IPS DF 4.7 (cell line): ENCODE data around the gene DPEP1.
"Not testable (repeated sequence)": the region's sequence is repeated elsewhere in the genome, so short reads cannot be mapped to it uniquely, and the experiment has no call there.

Experiments
- DNase-seq: peaks from one replicate; pipeline ENCODE4 v3.0.0-alpha.2; 2013; ENCODE audit warnings: low spot score; ENCODE audit errors: extremely low read depth

DPEP1 gene

DNA sequence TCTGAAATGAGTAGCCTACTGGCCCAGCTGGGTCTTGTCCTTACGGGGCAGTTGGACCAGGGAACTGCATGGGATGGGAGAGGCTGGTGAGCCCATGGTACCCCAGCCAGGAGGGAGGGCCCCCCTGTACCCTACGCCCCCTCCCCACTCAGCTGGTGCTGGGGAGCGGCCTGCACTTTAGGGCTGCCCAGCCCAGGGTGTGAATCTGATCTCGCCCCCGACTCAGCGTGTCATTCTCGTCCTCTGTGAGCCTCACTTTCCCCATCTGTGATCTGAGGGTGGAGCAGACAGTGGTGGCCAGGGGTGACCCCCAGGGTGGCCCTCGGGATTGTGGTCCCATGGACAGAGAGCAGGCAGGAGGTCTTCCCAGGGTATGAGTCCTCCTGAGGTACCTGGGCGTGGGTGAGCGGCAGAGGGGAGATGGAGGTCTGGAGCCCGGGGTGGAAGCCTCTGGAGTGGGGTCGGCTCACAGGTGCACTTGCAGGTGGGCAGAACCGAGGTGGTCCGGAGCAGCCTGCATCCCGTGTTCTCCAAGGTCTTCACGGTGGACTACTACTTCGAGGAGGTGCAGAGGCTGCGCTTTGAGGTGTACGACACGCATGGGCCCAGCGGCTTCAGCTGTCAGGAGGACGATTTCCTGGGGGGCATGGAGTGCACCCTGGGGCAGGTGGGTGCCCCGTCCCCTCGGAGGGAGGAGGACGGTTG, 36.2 kb upstream of the DPEP1 start:
- no peak for DNase-seq

DNA sequence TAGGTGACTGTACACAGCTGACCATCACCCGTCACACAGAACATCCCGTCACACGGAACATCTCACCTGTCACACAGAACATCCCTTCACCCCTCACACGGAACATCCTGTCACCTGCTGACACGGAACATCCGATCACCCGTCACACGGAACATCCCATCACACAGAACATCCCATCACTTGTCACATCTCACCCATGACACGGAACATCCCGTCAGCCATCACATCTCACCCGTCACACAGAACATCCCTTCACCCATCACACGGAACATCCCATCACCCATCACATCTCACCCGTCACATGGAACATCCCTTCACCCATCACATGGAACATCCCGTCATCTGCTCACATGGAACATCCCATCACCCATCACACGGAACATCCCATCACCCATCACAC, 34.1 kb upstream of the DPEP1 start:
- no peak for DNase-seq

DNA sequence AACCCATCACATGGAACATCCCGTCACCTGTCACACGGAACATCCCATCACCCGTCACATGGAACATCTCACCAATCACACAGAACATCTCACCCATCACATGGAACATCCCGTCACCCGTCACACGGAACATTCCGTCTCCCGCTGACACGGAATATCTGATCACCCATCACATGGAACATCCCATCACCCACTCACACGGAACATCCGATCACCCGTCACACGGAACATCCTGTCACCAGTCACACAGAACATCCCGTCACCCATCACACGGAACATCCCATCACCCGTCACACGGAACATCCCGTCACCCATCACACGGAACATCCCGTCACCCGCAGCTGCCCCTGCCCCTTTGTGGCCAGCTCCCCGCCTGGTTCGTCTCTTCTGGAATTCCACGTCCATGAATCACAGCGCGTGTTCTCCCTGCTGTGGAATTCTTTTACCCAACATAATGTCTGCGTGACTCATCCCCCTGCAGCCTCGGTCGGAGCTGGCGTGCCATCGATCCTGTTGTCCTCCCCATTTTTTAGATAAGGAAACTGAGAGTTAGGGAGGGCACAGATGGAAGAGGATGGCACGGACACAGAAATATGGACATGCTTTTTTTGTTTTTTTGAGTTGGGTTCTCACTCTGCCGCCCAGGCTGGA, 32.3 kb upstream of the DPEP1 start:
- DNase-seq, result no peak

DNA sequence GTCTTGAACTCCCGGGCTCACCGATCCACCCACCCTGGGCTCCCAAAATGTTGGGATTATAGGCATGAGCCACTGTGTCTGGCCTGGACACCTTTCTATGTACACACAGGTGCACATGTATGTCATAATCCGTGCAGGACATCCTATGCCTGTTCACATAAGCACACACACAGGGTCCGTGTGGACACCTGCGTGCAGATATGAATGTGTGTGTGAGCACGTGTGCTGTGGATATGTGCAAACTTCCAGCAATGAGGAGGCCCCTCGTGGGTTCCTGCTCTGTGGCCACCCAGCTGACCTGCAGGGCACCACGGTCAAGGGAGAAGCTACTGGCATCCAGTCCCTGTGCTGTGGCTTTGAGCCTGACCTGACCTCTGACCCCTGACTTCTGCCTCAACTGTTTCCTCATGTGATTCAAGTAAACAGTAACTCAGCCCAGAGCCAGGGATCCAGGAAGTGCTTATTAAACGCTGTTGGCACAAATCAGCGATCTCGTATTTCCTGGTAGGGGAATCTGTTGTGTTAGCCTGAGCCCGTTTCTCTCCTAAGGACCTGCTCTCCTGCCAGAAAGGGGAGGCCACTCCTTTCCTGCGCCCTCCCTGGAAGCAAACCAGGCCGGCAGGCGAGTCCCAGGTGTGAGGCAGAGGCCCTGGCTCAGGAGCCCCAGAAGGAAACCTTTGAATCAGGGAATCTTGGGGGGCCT, 31.4 kb upstream of the DPEP1 start:
- DNase-seq, result no peak

DNA sequence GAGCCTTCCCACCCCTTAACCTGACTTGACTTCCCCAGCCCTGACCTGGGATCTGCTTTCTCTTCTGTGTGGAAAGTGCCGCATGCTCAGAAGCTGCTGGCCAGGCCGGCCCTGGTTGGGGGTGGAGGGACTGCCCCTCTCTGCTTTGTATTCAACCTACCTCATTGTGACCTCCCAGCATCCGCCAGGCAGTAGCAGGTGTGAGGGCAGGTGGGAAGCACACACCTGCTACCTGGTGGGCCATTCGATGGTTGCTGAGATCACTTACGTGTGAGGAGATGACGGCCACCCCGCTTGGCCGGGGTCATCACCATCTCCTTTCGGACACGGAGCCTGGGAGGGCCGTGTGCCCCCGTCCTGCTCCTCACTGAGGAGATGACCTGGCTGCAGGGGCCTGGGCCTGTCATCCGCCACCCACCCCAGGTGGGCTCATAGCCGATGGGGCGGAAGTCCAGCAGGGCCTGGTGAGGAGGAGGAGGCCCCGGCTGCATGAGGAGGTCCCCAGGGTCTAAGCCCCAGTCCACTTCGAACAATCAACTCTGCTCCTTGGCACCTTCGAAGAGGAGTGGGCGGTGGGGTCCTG, 30.7 kb upstream of the DPEP1 start:
- DNase-seq, result no peak

DNA sequence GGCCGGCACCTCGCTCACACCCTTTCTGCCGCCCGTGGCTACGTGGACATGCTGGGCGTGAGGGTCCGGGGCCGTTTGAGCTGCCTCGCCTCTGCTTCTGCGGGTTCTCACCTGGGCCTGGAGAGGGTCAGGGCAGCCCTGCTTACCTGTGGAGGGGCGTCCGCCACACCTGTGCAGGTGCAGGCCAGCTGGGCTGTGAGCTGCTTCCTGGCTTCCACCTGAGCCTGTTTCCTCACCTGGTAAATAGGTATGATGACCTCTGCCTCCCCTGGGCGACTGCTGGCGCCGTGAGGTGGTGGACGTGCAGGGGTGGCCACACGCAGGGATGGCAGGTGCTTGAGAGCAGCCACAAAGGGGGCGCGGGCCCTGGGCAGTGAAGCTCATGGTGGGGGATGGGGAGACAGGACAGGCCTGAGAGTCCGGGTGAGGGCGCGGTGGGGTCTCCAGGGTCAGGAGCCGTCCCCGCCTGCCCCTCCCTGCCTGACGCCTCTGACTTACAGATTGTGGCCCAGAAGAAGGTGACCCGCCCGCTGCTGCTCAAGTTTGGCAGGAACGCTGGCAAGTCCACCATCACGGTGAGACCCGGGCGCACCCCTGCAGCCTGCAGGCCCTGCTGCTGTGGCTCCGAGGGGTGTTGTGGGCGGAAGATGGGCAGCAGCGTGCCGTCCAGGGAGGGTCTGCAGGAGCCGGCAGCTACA, 30.1 kb upstream of the DPEP1 start:
- DNase-seq, result no peak

DNA sequence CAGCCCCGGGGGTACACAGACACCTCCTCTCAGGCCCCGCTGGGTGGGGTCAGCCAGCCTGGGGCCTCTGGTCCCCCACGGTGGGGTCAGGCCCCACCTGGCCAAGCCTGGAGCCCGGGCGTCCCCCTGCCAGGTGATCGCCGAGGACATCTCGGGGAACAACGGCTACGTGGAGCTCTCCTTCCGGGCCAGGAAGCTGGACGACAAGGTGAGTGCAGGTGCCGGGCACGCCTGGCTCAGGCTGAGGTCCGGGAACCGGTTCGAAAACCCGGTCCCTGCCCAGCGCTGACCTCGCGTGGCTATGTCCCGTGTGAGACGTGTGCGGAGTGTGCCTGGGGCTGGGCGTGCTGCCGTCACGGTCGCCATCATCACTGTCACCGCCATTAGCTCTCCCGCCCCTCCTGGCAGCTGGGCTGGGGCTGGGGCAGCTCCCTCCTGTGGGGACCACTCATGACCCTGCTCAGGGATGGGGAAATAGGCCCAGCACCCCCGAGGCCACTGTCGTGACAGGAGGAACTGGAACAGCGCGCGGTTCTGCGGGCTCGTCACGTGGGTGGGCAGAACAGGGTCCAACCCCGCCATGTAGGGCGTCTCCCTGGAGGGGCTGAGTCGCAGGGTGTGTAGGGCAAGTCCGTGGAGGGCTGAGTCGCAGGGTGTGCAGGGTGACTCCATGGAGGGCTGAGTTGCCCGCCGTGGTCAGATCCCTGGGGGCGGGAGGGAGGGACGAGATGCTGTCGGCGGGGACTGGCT, 29.4 kb upstream of the DPEP1 start:
- no peak for DNase-seq

DNA sequence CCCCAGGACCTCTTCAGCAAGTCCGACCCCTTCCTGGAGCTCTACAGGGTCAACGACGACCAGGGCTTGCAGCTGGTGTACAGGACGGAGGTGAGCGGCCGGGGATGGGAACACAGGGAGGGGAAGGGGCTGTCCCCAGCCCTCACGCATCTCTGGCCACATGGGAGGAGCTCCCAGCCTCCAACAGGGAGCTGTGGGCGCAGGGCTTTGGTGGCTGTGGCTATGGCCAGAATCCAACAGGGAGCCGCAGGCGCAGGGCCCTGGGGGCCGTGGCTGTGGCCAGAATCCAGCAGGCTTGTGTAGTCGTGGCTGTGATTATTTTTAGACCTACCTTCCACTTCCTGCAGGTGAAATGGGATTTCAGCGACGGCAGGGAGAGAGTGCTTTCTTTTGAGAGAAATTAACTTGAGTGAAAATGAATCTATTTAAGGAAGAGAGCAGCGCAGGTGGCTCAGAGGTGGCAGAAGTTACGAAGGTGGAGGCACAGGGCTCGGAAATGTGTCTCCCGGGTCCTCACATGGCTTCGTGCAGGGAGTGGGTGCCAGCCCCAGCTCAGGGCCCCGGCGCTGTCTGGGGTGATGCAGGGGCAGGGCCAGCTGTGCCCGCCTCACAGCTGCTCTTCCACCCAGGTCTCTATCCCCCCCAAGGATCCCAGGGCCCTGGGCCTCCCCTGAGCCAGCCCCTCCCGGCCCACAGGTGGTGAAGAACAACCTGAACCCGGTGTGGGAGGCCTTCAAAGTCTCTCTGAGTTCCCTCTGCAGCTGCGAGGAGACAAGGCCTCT, 28.5 kb upstream of the DPEP1 start:
- no peak for DNase-seq

DNA sequence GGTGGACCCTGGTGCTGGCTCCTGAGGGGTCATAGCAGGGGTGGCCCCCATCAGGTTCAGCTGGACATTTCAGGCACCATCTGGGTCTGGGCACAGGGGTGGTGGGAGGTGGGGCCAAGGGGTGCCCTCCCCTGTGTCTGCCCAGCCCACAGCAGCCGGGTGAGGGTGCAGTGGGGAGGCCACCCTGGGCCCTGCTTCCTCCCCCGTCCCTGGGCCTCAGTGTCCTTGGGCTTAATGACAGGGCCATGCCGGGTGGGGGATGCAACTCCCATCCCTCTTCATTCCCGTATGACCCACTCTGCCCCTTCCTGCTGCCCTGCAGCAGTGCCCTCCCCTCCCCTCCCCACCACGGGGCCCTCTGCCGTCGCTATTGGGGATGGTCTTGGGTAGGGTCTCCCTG, 27.2 kb upstream of the DPEP1 start:
- no peak for DNase-seq

DNA sequence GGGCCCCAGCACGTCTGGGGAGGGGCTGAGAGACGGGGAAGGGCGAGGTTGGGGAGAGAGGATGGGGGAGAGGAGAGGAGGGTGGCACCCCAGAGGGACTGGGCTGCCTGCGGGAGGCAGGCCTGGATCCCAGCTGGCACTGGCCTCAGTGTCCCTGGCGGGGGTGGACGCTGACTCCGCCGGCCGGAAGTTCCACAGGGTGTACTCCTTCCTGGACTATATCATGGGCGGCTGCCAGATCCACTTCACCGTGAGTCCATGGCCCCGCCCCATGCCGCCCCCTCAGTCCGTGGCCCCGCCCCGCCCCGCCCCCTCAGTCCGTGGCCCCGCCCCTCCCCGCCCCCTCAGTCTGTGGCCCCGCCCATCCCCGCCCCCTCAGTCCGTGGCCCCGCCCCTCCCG, 26.6 kb upstream of the DPEP1 start:
- DNase-seq, result no peak

DNA sequence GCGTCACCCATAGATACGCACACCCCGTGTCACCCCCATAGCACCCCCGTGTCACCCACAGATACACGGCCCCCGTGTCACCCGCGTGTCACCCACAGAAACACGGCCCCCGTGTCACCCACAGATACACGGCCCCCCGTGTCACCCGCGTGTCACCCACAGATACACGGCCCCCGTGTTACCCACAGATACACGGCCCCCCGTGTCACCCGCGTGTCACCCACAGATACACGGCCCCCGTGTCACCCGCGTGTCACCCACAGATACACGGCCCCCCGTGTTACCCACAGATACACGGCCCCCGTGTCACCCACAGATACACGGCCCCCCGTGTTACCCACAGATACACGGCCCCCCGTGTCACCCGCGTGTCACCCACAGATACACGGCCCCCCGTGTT, 25.8 kb upstream of the DPEP1 start:
- not testable (repeated sequence) for DNase-seq

DNA sequence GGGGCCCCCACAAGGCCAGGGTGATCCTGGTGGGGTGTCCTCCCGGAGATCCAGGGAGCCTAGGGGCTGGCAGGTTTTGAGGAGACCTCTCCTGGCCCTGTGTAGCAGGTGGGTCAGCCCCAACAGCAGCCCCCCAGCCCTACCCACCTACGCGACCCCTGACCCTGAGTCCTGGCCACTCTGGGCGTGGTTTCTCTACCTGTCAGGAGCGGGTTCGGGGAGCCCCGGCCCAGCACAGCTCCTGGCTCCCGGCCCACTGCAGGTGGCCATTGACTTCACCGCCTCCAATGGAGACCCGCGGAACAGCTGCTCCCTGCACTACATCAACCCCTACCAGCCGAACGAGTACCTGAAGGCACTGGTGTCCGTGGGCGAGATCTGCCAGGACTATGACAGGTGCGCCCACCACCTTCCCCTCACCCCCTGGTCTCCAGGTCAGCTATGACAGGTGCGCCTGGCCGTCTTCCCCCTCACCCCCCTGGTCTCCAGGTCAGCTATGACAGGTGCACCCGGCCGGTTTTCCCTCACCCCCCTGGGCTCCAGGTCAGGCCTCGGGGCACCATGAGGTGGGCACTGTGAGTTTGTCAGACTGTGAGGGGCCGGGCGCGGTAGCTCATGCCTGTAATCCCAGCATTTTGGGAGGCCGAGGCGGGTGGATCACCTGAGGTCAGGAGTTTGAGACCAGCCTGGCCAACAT, 24.9 kb upstream of the DPEP1 start:
- DNase-seq, result no peak

DNA sequence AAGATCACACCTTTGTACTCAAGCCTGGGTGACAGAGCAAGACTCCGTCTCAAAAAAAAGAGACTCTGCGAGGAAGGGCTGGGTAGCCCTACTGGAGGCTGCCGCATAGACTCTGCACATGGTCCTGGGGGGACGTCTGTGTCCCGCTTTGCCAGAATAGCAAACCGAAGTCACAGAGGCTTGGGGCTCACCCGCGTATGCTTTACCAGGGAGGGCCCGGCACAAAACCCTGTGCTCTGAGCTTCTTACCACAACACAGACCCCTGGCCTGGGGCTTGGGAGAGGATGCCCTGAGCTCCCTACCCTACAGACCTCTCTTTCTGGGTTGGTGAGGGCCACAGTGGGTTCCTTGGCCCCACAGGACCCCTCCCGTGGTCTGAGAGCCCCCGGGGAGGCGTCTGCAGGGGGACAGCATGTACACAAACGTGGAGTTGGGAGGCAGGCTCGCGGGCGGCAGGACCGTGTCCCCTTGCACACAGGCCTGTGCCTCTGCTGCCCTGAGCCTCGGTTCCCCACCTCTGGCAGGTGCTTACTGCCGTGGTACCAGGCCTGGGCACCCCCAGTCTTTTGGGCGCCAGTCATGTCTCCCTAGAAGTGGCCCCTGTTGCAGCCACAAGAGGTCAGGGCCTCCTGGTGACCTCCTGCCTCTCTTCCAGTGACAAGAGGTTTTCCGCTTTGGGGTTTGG, 24.1 kb upstream of the DPEP1 start:
- no peak for DNase-seq

DNA sequence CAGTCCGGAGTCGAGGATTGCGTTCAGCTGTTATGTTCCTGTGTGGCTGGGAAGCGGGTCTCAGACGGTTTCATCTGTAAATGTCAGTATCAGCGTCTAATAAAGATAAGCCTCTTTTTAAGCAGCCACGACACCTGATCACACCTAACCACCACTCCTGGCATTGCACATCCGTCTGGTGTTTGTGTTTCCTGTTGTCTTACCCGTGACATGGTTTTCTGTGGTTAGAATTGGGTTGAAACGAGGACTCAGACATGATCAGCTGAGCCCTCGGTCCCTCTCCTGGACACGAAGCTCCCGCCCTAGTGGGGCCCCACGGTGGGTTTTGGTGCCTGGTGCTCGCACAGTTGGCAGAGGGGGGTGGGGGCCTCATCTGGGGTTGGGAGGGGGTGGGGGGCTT, 19.6 kb upstream of the DPEP1 start:
- DNase-seq, result no peak

DNA sequence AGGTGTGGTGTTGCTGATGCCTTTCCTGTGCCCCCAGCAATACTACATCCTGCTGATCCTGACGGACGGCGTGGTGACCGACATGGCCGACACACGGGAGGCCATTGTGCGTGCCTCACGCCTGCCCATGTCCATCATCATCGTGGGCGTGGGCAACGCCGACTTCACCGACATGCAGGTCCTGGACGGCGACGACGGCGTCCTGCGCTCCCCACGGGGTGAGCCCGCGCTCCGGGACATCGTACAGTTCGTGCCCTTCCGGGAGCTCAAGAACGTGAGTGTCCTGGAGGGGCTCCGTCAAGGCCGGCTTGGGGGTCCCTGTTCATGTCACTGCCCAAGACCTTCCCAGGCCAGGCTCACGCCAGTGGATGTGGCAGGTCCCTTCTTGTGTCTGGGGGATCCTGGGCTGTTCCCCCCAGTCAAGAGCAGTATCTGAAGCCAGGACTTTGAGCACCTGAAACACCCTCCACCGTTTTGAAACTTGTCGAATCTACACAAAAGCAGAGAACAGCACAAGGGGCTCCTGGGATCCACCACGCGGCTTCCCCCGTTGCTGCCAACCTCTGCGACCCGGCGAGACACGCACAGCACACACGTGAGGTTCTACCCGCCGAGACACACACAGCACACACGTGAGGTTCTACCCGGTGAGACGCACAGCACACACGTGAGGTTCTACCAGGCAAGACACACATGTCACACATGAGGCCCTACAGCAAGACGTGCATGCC, 17.9 kb upstream of the DPEP1 start:
- no peak for DNase-seq

DNA sequence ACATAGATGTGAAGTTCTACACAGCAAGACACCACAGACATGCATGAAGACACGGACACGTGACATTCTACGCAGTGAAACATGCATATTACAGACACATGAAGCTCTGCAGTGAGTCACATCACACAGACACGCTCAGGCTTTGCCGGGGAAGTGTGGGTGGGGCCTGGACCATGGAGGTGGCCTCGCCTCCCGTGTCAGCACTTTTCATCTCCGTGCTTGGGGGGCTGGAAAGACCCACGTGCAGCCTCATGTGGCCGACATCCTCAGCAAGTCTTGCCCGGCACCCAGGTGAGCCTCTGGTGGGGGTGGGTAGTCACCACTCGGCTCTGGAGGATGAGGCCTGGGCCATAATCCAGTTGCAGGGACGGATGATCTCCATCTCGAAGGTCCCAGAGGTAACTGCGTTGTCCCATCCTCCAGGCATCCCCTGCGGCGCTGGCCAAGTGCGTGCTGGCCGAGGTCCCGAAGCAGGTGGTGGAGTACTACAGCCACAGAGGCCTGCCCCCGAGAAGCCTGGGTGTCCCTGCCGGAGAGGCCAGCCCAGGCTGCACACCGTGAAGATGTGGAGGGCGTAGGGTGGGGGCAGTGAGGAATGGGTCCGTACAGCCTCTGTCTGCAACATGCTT, 17.3 kb upstream of the DPEP1 start:
- no peak for DNase-seq

DNA sequence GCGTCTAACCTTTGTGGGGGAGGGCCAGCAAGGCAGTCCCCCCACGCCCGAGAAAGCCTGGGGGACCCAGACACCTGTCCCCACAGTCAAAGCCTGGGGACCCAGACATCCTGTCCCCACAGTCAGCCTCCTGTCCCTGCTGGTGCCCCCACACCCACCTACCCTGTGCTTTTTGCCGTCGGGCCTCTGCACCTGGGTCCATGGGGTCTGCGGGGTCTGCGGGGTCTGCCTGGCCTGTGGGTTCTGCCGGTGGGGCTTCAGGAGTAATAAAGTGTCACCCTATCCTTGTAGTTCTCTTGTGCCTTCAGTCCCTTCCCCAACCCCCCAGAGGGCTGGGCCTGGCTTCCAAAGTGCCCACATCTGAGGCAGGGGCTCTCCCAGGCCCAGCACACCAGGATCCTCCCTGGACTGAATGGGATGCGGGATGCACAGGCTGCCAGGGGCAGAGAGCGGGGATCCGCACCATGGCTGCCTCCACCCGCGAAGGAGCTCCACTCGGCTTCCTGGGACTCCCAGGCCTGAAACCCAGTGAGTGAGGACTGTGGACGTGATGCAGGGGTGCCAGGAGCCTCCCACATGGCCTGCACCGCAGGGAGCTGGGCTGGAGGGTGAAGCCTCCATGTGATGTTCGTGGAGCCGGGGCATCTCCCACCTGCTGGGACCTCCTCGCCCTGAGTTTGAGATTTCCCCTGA, 16.3 kb upstream of the DPEP1 start:
- no peak for DNase-seq
